ENCODE measurements around the gene TNFRSF14.

Gene TNFRSF14

DNA sequence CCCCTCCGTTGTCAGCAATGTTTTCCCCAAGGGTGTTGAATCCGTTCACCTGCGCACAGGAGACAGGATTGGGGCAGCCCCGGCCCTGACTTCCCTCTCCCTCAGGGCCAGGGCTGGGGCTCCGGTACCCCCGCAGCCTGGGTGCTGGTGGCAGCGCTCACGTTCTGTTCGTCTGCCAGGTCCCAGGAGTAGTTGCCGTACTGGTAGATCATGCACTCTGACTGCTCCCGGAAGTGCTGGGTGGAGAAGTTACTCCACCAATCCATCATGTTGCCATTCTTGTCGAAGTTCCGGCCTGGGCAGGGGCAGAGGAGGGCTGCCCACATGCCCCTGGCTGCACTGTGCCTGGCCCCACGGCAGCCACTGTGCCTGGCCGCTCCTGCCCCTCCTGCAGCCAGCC is 36.5 kb downstream of the TNFRSF14 start:
- Histone ChIP-seq H3K4me2 (ENCODE audit: low read depth, low read length, poor library complexity, severe bottlenecking) (no peak overlapping the region), H2AFZ (ENCODE audit: low read depth, low read length, severe bottlenecking) (no peak overlapping the region), H3K4me3 (ENCODE audit: insufficient read depth, low read length, poor library complexity, severe bottlenecking) (no peak overlapping the region), H3F3A (ENCODE audit: insufficient read depth) (no peaks in the 10 kb centered on the region), H4K20me1 (ENCODE audit: low read depth, low read length) (no peaks in the 10 kb centered on the region), H3K36me3 (ENCODE audit: low read length) (no peaks in the 10 kb centered on the region), H3K27me3 (ENCODE audit: low read length) (no peaks in the 10 kb centered on the region), H3K79me2 (ENCODE audit: insufficient read depth, low read length) (no peaks in the 10 kb centered on the region), H3K27ac (ENCODE audit: low read depth, low read length) (no peak overlapping the region), H3K9ac (ENCODE audit: low read length) (no peak overlapping the region), H3K9me3 (ENCODE audit: insufficient read depth, low read length) (no peaks in the 10 kb centered on the region), H3K9me2 (replicated peaks; ENCODE audit: insufficient read depth, low read length) (no peaks in the 10 kb centered on the region)
- TF ChIP-seq CTCF (IDR thresholded peaks at IDR 0.05; ENCODE audit: insufficient read depth, low read length, poor library complexity, severe bottlenecking) (no peak), EZH2phosphoT487 (conservative IDR thresholded peaks at IDR 0.05; ENCODE audit: low read length) (no peak)

DNA sequence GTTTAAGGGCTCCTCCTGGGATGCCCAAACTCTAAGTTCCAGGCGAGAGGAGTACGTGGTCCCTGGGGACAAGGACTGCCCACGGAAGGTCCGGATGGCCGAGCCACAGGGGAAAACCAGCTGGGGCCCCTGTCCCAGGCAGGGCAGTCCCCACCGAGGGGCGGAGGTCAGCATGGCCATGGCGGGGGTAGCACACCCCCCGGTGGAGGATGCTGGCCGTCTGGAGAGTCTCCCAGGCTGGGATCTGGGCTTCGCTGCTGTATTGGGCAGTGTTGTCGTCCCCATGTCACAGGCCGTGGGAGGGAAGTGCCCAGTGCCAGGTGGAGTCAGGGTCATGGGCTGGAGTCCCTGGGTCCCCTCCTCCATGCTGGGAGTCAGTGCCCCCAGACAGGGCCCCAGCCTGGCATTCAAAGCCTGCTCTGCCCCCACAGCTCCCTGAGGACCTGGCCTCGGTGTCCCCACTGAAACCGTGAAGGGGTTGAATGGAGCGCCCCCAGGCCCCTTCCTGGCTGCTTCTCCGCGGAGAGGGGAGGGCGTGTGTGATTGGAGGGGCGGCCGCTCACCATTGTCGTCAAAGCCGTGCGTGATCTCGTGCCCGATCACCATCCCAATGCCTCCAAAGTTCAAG is 37.2 kb downstream of the TNFRSF14 start:
- Histone ChIP-seq H2AFZ (ENCODE audit: low read depth, low read length, severe bottlenecking) (no peak overlapping the region), H3K79me2 (ENCODE audit: insufficient read depth, low read length) (no peaks in the 10 kb centered on the region), H3K9ac (ENCODE audit: low read length) (no peak overlapping the region), H4K20me1 (ENCODE audit: low read depth, low read length) (no peaks in the 10 kb centered on the region), H3K27ac (ENCODE audit: low read depth, low read length) (no peak overlapping the region), H3K9me2 (replicated peaks; ENCODE audit: insufficient read depth, low read length) (no peaks in the 10 kb centered on the region), H3F3A (ENCODE audit: insufficient read depth) (no peaks in the 10 kb centered on the region), H3K36me3 (ENCODE audit: low read length) (no peaks in the 10 kb centered on the region), H3K9me3 (ENCODE audit: insufficient read depth, low read length) (no peaks in the 10 kb centered on the region), H3K4me3 (ENCODE audit: insufficient read depth, low read length, poor library complexity, severe bottlenecking) (no peak overlapping the region), H3K27me3 (ENCODE audit: low read length) (no peaks in the 10 kb centered on the region), H3K4me2 (ENCODE audit: low read depth, low read length, poor library complexity, severe bottlenecking) (no peak overlapping the region)
- no peak for TF ChIP-seq CTCF (IDR thresholded peaks at IDR 0.05; ENCODE audit: insufficient read depth, low read length, poor library complexity, severe bottlenecking)
- no peak for TF ChIP-seq EZH2phosphoT487 (conservative IDR thresholded peaks at IDR 0.05; ENCODE audit: low read length)

DNA sequence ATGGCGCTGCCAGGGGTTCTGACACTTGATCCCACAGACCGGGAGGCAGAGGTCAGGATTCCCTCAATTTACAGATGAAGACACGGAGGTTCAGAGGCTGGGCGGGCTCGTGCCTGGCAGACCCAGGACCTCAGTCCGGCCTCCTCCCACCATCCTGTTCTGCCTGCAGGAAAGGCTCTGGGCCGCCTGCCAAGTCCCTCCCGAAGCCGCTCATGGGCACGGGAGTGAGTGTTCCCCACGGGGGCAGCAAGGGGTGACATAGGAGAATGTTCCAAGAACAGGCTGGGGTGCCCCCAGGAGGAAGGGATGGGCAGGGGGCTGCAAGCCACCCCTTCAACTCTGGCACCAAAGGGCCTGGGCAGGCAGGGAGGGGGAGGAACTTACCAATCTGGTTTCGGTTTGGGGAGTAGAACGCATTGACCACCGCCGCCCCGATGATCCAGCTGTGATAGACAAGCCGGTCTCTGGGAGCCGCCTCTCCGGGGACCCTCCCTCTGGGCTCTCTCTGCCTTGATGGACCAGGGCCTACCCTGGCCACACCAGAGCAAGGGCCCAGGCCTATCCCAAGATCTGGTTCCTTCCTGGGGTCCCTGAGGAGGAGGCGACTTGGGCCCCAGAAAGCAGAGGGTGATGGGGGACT is 38.0 kb downstream of the TNFRSF14 start:
- H3K9me2 ChIP-seq (replicated peaks; ENCODE audit: insufficient read depth, low read length): no peaks in the 10 kb centered on the region
- no peak overlapping the region for H3K27ac ChIP-seq (ENCODE audit: low read depth, low read length)
- no peak overlapping the region for H3K4me3 ChIP-seq (ENCODE audit: insufficient read depth, low read length, poor library complexity, severe bottlenecking)
- no peaks in the 10 kb centered on the region for H3K9me3 ChIP-seq (ENCODE audit: insufficient read depth, low read length)
- no peaks in the 10 kb centered on the region for H4K20me1 ChIP-seq (ENCODE audit: low read depth, low read length)
- H2AFZ ChIP-seq (ENCODE audit: low read depth, low read length, severe bottlenecking): no peak overlapping the region
- no peaks in the 10 kb centered on the region for H3F3A ChIP-seq (ENCODE audit: insufficient read depth)
- no peak overlapping the region for H3K4me2 ChIP-seq (ENCODE audit: low read depth, low read length, poor library complexity, severe bottlenecking)
- no peak for TF ChIP-seq EZH2phosphoT487 (conservative IDR thresholded peaks at IDR 0.05; ENCODE audit: low read length)
- TF ChIP-seq CTCF (IDR thresholded peaks at IDR 0.05; ENCODE audit: insufficient read depth, low read length, poor library complexity, severe bottlenecking): no peak
- H3K79me2 ChIP-seq (ENCODE audit: insufficient read depth, low read length): no peaks in the 10 kb centered on the region
- H3K36me3 ChIP-seq (ENCODE audit: low read length): no peaks in the 10 kb centered on the region
- H3K27me3 ChIP-seq (ENCODE audit: low read length): no peaks in the 10 kb centered on the region
- no peak overlapping the region for H3K9ac ChIP-seq (ENCODE audit: low read length)
